ENCODE measurements around the gene COX5A. TPM values are rescaled to one million over a fixed set of nuclear protein-coding genes. Genes with fewer than 3 reads are reported as not detected.
A peak's percentile ranks its signal among the peaks of the same experiment; 100 is the strongest.

The COX5A gene
- total and polyA plus RNA-seq, 2 experiments from 2014 or later = 190 to 885 TPM

GRCh38 chr15:74957476-74958035 lies 19.7 kb upstream of the COX5A start:
- H3K9me3 Mint-ChIP-seq = no peaks in the 10 kb centered on the region; the same call in 2 of the 3 replicates
- H3K4me1 Mint-ChIP-seq = peaks cover 34% of the 10 kb centered on the region
- Histone ChIP-seq H3K9me2 (ENCODE audit: insufficient read depth) (no peaks in the 10 kb centered on the region), H3K79me2 (replicated peaks; ENCODE audit: insufficient read depth) (peaks cover 12% of the 10 kb centered on the region), H3K4me3 (peak overlapping the region; percentile 80), H3F3A (replicated peaks; ENCODE audit: low read depth) (peaks cover 9% of the 10 kb centered on the region; the same call in 1 of the 2 replicates), H3K4me1 (ENCODE audit: insufficient read depth) (peaks cover 32% of the 10 kb centered on the region), H3K27me3 (ENCODE audit: insufficient read depth) (peaks cover 62% of the 10 kb centered on the region), H2AFZ (peak overlapping the region; percentile 94), H4K20me1 (replicated peaks; ENCODE audit: insufficient read depth) (peaks cover 13% of the 10 kb centered on the region), H3K27ac (ENCODE audit: low read depth) (no peak overlapping the region), H3K4me2 (peak overlapping the region; percentile 100), H3K36me3 (ENCODE audit: insufficient read depth) (no peaks in the 10 kb centered on the region)
- H3K27ac Mint-ChIP-seq = no peak overlapping the region
- ATAC-seq (peak; percentile 4), DNase-seq (ENCODE audit: low spot score) (peak; percentile 60)
- peak overlapping the region; percentile 75 for H3K4me3 Mint-ChIP-seq
- H3K36me3 Mint-ChIP-seq (ENCODE audit: low read depth) = peaks cover 7% of the 10 kb centered on the region; the same call in 2 of the 3 replicates
- peaks cover 51% of the 10 kb centered on the region for H3K27me3 Mint-ChIP-seq (ENCODE audit: insufficient read depth, low read depth, poor library complexity)
- TF ChIP-seq EZH2phosphoT487 (IDR thresholded peaks at IDR 0.05; ENCODE audit: unreplicated experiment) = no peak
- no peak for TF ChIP-seq CTCF (conservative IDR thresholded peaks at IDR 0.05; ENCODE audit: low read depth in 2 of 2)
- no peak for TF ChIP-seq STAT1 (IDR thresholded peaks at IDR 0.05; ENCODE audit: unreplicated experiment)
- TF ChIP-seq REST (IDR thresholded peaks at IDR 0.05; ENCODE audit: unreplicated experiment) = no peak
- TF ChIP-seq ZNF114 (CRISPR knock-in tag; IDR thresholded peaks at IDR 0.05) = no peak
- TF ChIP-seq NANOG (IDR thresholded peaks at IDR 0.05; ENCODE audit: borderline replicate concordance) = no peak
- no peak for TF ChIP-seq JUNB (IDR thresholded peaks at IDR 0.05; ENCODE audit: unreplicated experiment)
- TF ChIP-seq EZH2 (IDR thresholded peaks at IDR 0.05; ENCODE audit: low read depth, unreplicated experiment) = no peak
- no peak for TF ChIP-seq CREB1 (CRISPR knock-in tag; IDR thresholded peaks at IDR 0.05; ENCODE audit: low read depth)
